ENCODE data around the gene FER.

GRCh38 chr5:108950276-108950675, 202.6 kb downstream of the FER start:
- TF ChIP-seq POLR2AphosphoS5 (IDR thresholded peaks at IDR 0.05; ENCODE audit: low read depth, low read length) (no peak), CTCF (IDR thresholded peaks at IDR 0.05) (no peak), MAX (IDR thresholded peaks at IDR 0.05; ENCODE audit: low read depth) (no peak), RAD21 (IDR thresholded peaks at IDR 0.05; ENCODE audit: low read length) (no peak), TAF1 (IDR thresholded peaks at IDR 0.05; ENCODE audit: borderline replicate concordance, low read depth, low read length) (no peak), EP300 (IDR thresholded peaks at IDR 0.05; ENCODE audit: borderline replicate concordance in 1 of 2, low read depth in 1 of 2, low read length in 1 of 2) (no peak), NRF1 (IDR thresholded peaks at IDR 0.05; ENCODE audit: low read depth, low read length) (no peak), YY1 (IDR thresholded peaks at IDR 0.05; ENCODE audit: low read depth) (no peak), ELF1 (IDR thresholded peaks at IDR 0.05) (no peak), EZH2phosphoT487 (IDR thresholded peaks at IDR 0.05; ENCODE audit: borderline replicate concordance, low read depth) (no peak), RCOR1 (IDR thresholded peaks at IDR 0.05; ENCODE audit: low read length) (no peak), CHD2 (IDR thresholded peaks at IDR 0.05; ENCODE audit: low read length, partially characterized antibody) (no peak), IRF3 (IDR thresholded peaks at IDR 0.05; ENCODE audit: low read depth, low read length) (no peak), MXI1 (IDR thresholded peaks at IDR 0.05; ENCODE audit: low read depth, low read length) (no peak)
